H9 (cell line): ENCODE measurements around the gene CDIPT. TPM values are rescaled to one million over a fixed set of nuclear protein-coding genes. Genes with fewer than 3 reads are reported as not detected.

Source experiments
- DNase-seq: peaks from one replicate; pipeline ENCODE4 v3.0.0-alpha.2; 2017
- H2AFZ ChIP-seq: one replicate; pipeline ENCODE4 v1.6.1; 2013; ENCODE audit warnings: mild to moderate bottlenecking, low read length, control low read depth, moderate library complexity
- H2AK5ac ChIP-seq: 2 replicates; pipeline ENCODE4 v1.6.1; 2013; ENCODE audit warnings: low read length, control low read depth, mixed read lengths; ENCODE audit not compliant: insufficient read length
- H2BK120ac ChIP-seq: one replicate; pipeline ENCODE4 v1.6.1; 2013; ENCODE audit warnings: low read depth, mild to moderate bottlenecking, low read length, control low read depth, inconsistent platforms; ENCODE audit not compliant: poor library complexity, severe bottlenecking
- H2BK12ac ChIP-seq: 2 replicates; pipeline ENCODE4 v1.6.1; 2013; ENCODE audit warnings: low read length, control low read depth, mixed read lengths, low read depth; ENCODE audit not compliant: insufficient read length
- H2BK15ac ChIP-seq: 2 replicates; pipeline ENCODE4 v1.6.1; 2013; ENCODE audit warnings: low read depth, low read length, control low read depth
- H2BK20ac ChIP-seq: one replicate; pipeline ENCODE4 v1.6.1; 2013; ENCODE audit warnings: low read depth, mild to moderate bottlenecking, low read length, control low read depth, inconsistent platforms; ENCODE audit not compliant: poor library complexity, severe bottlenecking
- H2BK5ac ChIP-seq: 2 replicates; pipeline ENCODE4 v1.6.1; 2013; ENCODE audit warnings: low read length, control low read depth, mixed read lengths; ENCODE audit not compliant: insufficient read length
- H3K14ac ChIP-seq: 2 replicates; pipeline ENCODE4 v1.6.1; 2013; ENCODE audit warnings: low read length, control low read depth; ENCODE audit not compliant: insufficient read depth
- H3K18ac ChIP-seq: 2 replicates; pipeline ENCODE4 v1.6.1; 2013; ENCODE audit warnings: low read depth, mild to moderate bottlenecking, mixed read lengths, low read length, control low read depth; ENCODE audit not compliant: insufficient read length
- H3K23ac ChIP-seq: 2 replicates; pipeline ENCODE4 v1.6.1; 2013; ENCODE audit warnings: low read length, control low read depth, mixed read lengths, low read depth; ENCODE audit not compliant: insufficient read length
- H3K23me2 ChIP-seq: 2 replicates; pipeline ENCODE4 v1.6.1; 2013; ENCODE audit warnings: low read depth, mild to moderate bottlenecking, mixed read lengths, low read length, control low read depth; ENCODE audit not compliant: insufficient read length, poor library complexity, severe bottlenecking
- H3K27ac ChIP-seq: 2 replicates; pipeline ENCODE4 v1.5.1; 2013; ENCODE audit warnings: low read length, control low read depth, mixed read lengths, low read depth; ENCODE audit not compliant: insufficient read length
- H3K27me3 ChIP-seq: 2 replicates; pipeline ENCODE4 v1.6.1; 2013; ENCODE audit warnings: low read length, control low read depth, inconsistent platforms; ENCODE audit not compliant: insufficient read depth
- H3K4ac ChIP-seq: 2 replicates; pipeline ENCODE4 v1.6.1; 2013; ENCODE audit warnings: low read depth, mild to moderate bottlenecking, control low read depth, inconsistent platforms, low read length, moderate library complexity
- H3K4me1 ChIP-seq: 2 replicates; pipeline ENCODE4 v1.6.1; 2013; ENCODE audit warnings: low read length, control low read depth, inconsistent platforms; ENCODE audit not compliant: insufficient read depth
- H3K4me2 ChIP-seq: 2 replicates; pipeline ENCODE4 v1.6.1; 2013; ENCODE audit warnings: low read length, control low read depth, mixed read lengths; ENCODE audit not compliant: insufficient read length, insufficient read depth
- H3K56ac ChIP-seq: 2 replicates; pipeline ENCODE4 v1.6.1; 2013; ENCODE audit warnings: low read depth, mild to moderate bottlenecking, mixed read lengths, low read length, control low read depth; ENCODE audit not compliant: insufficient read length
- H3K79me1 ChIP-seq: 2 replicates; pipeline ENCODE4 v1.6.1; 2013; ENCODE audit warnings: low read depth, mild to moderate bottlenecking, moderate library complexity, low read length, control low read depth, inconsistent platforms; ENCODE audit not compliant: insufficient read depth, poor library complexity, severe bottlenecking
- H3K79me2 ChIP-seq: 2 replicates; pipeline ENCODE4 v1.6.1; 2013; ENCODE audit warnings: low read length, control low read depth, inconsistent platforms; ENCODE audit not compliant: insufficient read depth
- H3K9ac ChIP-seq: 2 replicates; pipeline ENCODE4 v1.6.1; 2013; ENCODE audit warnings: low read length, control low read depth, mixed read lengths; ENCODE audit not compliant: insufficient read length; ENCODE audit errors: extremely low read depth
- H3K9me3 ChIP-seq: one replicate; pipeline ENCODE4 v1.6.1; 2013; ENCODE audit warnings: low read depth, low read length, inconsistent platforms; ENCODE audit not compliant: control insufficient read depth
- H3T11ph ChIP-seq: one replicate; pipeline ENCODE4 v1.6.1; 2013; ENCODE audit warnings: mild to moderate bottlenecking, low read length, control low read depth, inconsistent platforms
- H4K20me1 ChIP-seq: one replicate; pipeline ENCODE4 v1.6.1; 2013; ENCODE audit not compliant: control insufficient read depth, insufficient read length, insufficient read depth
- H4K5ac ChIP-seq: 2 replicates; pipeline ENCODE4 v1.6.1; 2013; ENCODE audit warnings: low read depth, mild to moderate bottlenecking, mixed read lengths, low read length, control low read depth; ENCODE audit not compliant: insufficient read length
- H4K8ac ChIP-seq: replicated peaks from 2 replicates; pipeline ENCODE4 v1.6.1; 2013; ENCODE audit warnings: low read length, control low read depth, mixed read lengths, low read depth; ENCODE audit not compliant: insufficient read length
- H4K91ac ChIP-seq: 2 replicates; pipeline ENCODE4 v1.6.1; 2013; ENCODE audit warnings: low read depth, mild to moderate bottlenecking, moderate library complexity, mixed read lengths, low read length, control low read depth; ENCODE audit not compliant: insufficient read length
- H3K27ac Mint-ChIP-seq, 3 experiments: 2 replicates in 2 of 3; 3 replicates in 1 of 3; pipeline ENCODE4 v1.8.0; 2020 to 2021; ENCODE audit warnings: mixed read lengths in 3 of 3, mild to moderate bottlenecking in 1 of 3, moderate library complexity in 1 of 3
- H3K27me3 Mint-ChIP-seq: 2 replicates; pipeline ENCODE4 v1.8.0; 2021; ENCODE audit warnings: low read depth, mild to moderate bottlenecking, moderate library complexity, mixed read lengths
- H3K36me3 Mint-ChIP-seq, 3 experiments: 2 replicates in 2 of 3; 3 replicates in 1 of 3; pipeline ENCODE4 v1.8.0; 2020 to 2021; ENCODE audit warnings: low read depth in 3 of 3, mixed read lengths in 3 of 3; ENCODE audit not compliant: insufficient read depth in 1 of 3
- H3K4me1 Mint-ChIP-seq, 2 experiments: 2 replicates each; pipeline ENCODE4 v1.8.0; 2020; ENCODE audit warnings: mixed read lengths in 2 of 2
- H3K4me3 Mint-ChIP-seq, 2 experiments: 2 replicates in 1 of 2; 3 replicates in 1 of 2; pipeline ENCODE4 v1.8.0; 2020 to 2021; ENCODE audit warnings: mild to moderate bottlenecking in 2 of 2, mixed read lengths in 2 of 2, moderate library complexity in 1 of 2
- H3K9me3 Mint-ChIP-seq, 2 experiments: 2 replicates in 1 of 2; 3 replicates in 1 of 2; pipeline ENCODE4 v1.8.0; 2020; ENCODE audit warnings: mild to moderate bottlenecking in 2 of 2, mixed read lengths in 2 of 2, moderate library complexity in 1 of 2
- WGBS: extraction: QIAGEN DNeasy Blood & Tissue Kit; methylation state at CpG from one replicate; pipeline ENCODE4 v1.1.7; 2013; ENCODE audit warnings: missing lambda C conversion rate, low lambda C conversion rate, mixed read lengths; ENCODE audit not compliant: insufficient read length; ENCODE audit errors: extremely low coverage; 5-methylcytosine and 5-hydroxymethylcytosine counted together
- total RNA-seq: library from RNA; stranded (reverse); gene quantifications from 2 replicates; pipeline ENCODE4 v1.2.1, GENCODE V29; 2021
- TF ChIP-seq, protein P1 (sequence below): fragments of 200-600 bp; sonication (generic); conservative IDR thresholded peaks from 3 replicates; pipeline ENCODE4 v1.8.0; 2021; ENCODE audit warnings: antibody characterized with exemption, mild to moderate bottlenecking

Gene CDIPT
- total RNA-seq, 1 experiment from 2014 or later = 70.6 TPM

- H3K4me1 ChIP-seq = peaks cover 2% of the 10 kb centered on the region
- H4K5ac ChIP-seq = no peak overlapping the region
- no peak overlapping the region for H2BK20ac ChIP-seq
- peaks cover 13% of the 10 kb centered on the region for H3K23me2 ChIP-seq
- H2BK5ac ChIP-seq = no peak overlapping the region
- no peak overlapping the region for H3K4me2 ChIP-seq
- H2AFZ ChIP-seq = no peak overlapping the region
- H2BK12ac ChIP-seq = no peak overlapping the region
- no peaks in the 10 kb centered on the region for H3K27me3 ChIP-seq
- no peak overlapping the region for H3K4ac ChIP-seq
- H3K27ac ChIP-seq = no peak overlapping the region
- H3K23ac ChIP-seq = no peak overlapping the region
- TF ChIP-seq, protein P1, sequence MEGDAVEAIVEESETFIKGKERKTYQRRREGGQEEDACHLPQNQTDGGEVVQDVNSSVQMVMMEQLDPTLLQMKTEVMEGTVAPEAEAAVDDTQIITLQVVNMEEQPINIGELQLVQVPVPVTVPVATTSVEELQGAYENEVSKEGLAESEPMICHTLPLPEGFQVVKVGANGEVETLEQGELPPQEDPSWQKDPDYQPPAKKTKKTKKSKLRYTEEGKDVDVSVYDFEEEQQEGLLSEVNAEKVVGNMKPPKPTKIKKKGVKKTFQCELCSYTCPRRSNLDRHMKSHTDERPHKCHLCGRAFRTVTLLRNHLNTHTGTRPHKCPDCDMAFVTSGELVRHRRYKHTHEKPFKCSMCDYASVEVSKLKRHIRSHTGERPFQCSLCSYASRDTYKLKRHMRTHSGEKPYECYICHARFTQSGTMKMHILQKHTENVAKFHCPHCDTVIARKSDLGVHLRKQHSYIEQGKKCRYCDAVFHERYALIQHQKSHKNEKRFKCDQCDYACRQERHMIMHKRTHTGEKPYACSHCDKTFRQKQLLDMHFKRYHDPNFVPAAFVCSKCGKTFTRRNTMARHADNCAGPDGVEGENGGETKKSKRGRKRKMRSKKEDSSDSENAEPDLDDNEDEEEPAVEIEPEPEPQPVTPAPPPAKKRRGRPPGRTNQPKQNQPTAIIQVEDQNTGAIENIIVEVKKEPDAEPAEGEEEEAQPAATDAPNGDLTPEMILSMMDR = no peak
- peaks cover 14 to 29% (median 21%) of the 10 kb centered on the region in 3 experiments; a peak in 6 of 7 replicates for H3K36me3 Mint-ChIP-seq
- H3K27me3 Mint-ChIP-seq = no peaks in the 10 kb centered on the region
- no peak for DNase-seq
- no peaks in the 10 kb centered on the region for H3K9me3 ChIP-seq
- H3K56ac ChIP-seq = no peak overlapping the region
- H3K14ac ChIP-seq = no peak overlapping the region
- H3T11ph ChIP-seq = no peak overlapping the region
- no peak overlapping the region for H4K91ac ChIP-seq
- H3K18ac ChIP-seq = no peak overlapping the region
- no peaks in the 10 kb centered on the region for H4K20me1 ChIP-seq
- no peak overlapping the region for H3K4me3 Mint-ChIP-seq
- no peak overlapping the region for H4K8ac ChIP-seq
- no peak overlapping the region for H2AK5ac ChIP-seq
- no peaks in the 10 kb centered on the region; the same call in 1 of the 2 replicates for H3K79me2 ChIP-seq
- H3K9ac ChIP-seq = no peak overlapping the region
- no CpG with 5 or more reads among the region's 7 CpGs for WGBS
- peaks cover 3% of the 10 kb centered on the region for H3K79me1 ChIP-seq
- peak overlapping the region in 2 of 3 experiments; percentile 24 to 48; a peak in 2 of 7 replicates for H3K27ac Mint-ChIP-seq
- no peak overlapping the region for H2BK120ac ChIP-seq
- H3K9me3 Mint-ChIP-seq = no peaks in the 10 kb centered on the region
- peaks cover 12 to 18% of the 10 kb centered on the region in 2 experiments for H3K4me1 Mint-ChIP-seq
- no peak overlapping the region for H2BK15ac ChIP-seq
Measured at GRCh38 chr16:29904947-29905346, 41.9 kb upstream of the CDIPT start.
